Hair follicular keratinocyte (primary cell): ENCODE data around the gene ZNF805. TPM values are rescaled to one million over a fixed set of nuclear protein-coding genes. Genes with fewer than 3 reads are reported as not detected.

Experiments
- total RNA-seq: library from RNA; depleted of rRNA; stranded (reverse); fragments of >200 nt; gene quantifications from 2 replicates; pipeline ENCODE4 v1.2.3, GENCODE V29; 2015

ZNF805 gene
- 3.8 and 6.9 TPM in 2 replicates for total RNA-seq

DNA sequence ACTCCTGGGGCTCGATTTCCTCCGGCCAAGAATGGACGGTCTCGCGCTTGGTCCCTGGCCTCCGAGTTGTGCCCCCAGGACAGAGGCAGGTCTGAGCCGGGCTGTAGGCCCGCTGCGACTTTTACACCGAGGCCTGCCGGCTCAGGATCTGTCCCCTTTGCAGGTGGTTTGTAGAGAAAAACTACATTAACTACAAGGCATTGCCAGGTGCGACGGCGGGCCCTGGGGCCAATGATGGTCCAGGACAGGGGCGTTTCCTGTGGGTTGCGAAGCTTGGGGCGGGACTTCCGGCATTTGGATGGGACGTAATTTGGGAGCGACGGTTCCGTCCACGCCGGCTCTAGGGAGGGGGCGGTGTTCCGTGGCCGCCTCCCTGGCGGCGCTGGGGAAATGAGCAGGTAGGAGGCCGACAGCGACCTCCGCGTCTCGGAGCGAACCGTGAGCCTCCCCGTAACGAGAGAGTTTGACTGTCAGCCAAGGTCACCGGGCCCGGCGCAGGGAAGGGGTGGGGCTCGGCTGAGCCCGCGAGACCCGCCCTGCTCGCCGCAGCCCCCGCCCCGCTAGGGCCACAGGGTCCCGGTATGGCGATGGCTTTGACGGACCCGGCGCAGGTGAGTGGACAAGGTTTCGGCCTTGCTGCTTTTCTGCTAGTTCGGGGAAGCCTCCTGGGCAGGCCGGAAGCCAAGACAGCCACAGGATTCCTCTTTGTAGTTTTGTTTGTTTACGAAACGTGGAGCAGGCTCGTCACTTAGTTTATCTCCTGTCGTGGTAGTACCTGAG, at the start of gene ZNF805:
Gene ZNF805, plus strand, starts transcription at position 322 of the 780 bp plus-strand sequence. Its CDS starts 260 bp downstream, at position 582.

DNA sequence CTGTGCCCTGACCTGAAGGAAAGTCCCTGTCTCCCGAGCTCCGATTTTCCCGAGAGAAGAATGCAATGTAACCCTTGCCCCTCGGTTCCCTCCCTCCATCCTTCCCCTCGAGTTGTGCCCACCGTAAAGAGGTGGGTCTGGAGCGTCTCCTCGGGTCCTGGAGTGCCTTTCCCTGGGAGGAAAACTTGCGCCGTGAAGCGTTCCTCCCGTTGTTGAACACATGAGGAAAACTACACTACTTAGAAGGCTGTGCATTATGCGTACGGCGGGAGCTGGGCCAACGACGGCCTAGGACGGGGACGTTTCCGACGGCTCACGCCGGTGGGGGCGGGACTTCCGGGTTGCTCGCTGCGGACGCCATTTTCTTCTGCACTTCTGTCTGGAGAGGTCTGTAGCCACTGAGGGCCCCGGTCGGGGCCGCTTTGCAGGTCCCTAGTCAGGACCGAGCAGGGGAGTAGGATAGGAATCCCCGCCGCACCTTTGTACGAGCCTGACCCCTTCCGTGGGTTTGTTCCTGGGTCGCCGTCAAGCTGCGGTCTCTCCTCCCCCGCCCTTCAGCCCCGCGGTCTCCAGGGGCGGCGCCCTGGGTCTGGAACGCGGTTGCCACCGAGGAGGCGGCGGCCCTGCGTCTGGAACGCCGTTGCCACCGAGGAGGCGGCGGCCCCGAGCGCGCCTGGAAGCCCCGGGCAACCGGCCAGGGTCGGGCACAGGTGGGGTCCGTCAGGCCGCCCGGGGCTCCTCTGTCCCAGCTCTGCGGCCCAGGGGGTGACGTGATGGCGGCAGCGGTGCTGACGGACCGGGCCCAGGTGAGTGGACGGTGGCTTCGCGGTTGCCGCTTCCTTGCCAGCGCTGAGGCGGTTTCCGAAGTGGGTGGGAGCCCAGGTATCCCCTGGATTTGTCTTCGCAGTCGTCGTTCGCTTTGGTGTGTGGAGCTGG, 49.0 kb upstream of the ZNF805 start, which contains the start of gene ZNF264:
Gene ZNF264, plus strand, starts transcription at position 360 of the 936 bp plus-strand sequence. Its CDS starts 414 bp downstream, at position 774.

DNA sequence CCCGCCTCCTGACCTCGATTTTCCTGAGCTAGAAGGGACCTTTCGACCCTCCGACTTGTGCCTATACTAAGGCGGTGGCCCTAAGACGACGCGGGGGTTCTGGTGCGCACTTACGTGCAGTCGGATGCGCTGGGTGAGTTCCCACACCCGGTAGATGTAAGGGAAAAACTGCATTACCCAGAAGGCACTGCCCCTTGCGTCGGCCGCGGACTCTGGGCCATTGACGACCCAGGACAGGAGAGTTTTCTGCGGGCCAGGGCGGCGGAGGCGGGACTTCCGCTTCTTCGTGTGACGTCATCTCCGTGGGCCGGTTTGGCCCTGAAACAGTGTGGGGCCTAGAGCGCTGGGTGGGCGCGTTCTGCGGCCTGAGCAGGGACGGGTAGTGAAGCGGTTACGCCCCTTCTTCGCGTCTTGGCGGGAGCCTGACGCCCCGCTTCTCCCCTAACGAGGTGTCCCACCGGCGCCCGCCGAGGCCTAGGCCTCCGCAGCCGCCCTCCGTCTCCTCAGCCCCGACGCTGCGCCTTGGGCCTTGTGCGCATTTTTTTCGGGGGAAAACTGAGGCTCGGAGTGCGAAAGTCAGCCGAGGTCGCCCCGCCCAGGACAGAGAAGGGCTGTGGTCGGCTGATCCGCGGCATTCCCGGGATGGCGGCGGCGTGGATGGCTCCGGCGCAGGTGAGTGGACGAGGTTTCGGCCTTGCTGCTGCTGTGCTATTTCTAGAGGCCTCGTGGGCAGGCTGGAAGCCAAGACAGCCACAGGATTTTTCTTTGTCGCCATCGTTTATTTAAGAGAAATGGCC, 39.9 kb downstream of the ZNF805 start, which contains the start of gene ZNF460:
Gene ZNF460, plus strand, starts transcription at position 321 of the 797 bp plus-strand sequence. Its CDS starts 322 bp downstream, at position 643.

Other genes starting within 250 kb of the ZNF805 start
- gene USP29, start 120.6 kb upstream of the ZNF805 start, total RNA-seq, result not detected in 2 replicates
- not detected in 2 replicates for gene ZIM3, start 95.4 kb upstream of the ZNF805 start, total RNA-seq
- not detected in 2 replicates for gene DUXA, start 73.1 kb upstream of the ZNF805 start, total RNA-seq
- 21.8 and 28.1 TPM in 2 replicates for gene ZNF264, start 49.1 kb upstream of the ZNF805 start, total RNA-seq
- 0.57 and 0.62 TPM in 2 replicates for gene AURKC, start 9.6 kb upstream of the ZNF805 start, total RNA-seq
- gene ZNF460, start 39.9 kb downstream of the ZNF805 start, total RNA-seq, result 15.8 and 29.0 TPM in 2 replicates
- 4.4 and 4.7 TPM in 2 replicates for gene ZNF543, start 79.8 kb downstream of the ZNF805 start, total RNA-seq
- gene ZNF304, start 110.6 kb downstream of the ZNF805 start, total RNA-seq, result 5.0 and 5.9 TPM in 2 replicates
- 18.6 and 29.0 TPM in 2 replicates for gene TRAPPC2B, start 122.9 kb downstream of the ZNF805 start, total RNA-seq
- gene ZNF547, start 122.9 kb downstream of the ZNF805 start, total RNA-seq, result 0.62 and 1.5 TPM in 2 replicates
- 3.2 and 8.4 TPM in 2 replicates for gene ZNF548, start 149.2 kb downstream of the ZNF805 start, total RNA-seq
- gene ZNF17, start 170.5 kb downstream of the ZNF805 start, total RNA-seq, result 1.9 and 3.3 TPM in 2 replicates
- gene ZNF749, start 194.7 kb downstream of the ZNF805 start, total RNA-seq, result 5.0 and 8.7 TPM in 2 replicates
- gene VN1R1, start 216.5 kb downstream of the ZNF805 start, total RNA-seq, result 0.49 TPM in 1 of 2 replicates, not detected in the other
- gene ZNF772, start 236.9 kb downstream of the ZNF805 start, total RNA-seq, result 7.7 and 8.0 TPM in 2 replicates
- gene ZNF419, start 247.1 kb downstream of the ZNF805 start, total RNA-seq, result 8.1 and 10.0 TPM in 2 replicates